ENCODE measurements around the gene KIAA0232.

- TF ChIP-seq CTCF (IDR thresholded peaks at IDR 0.05; ENCODE audit: insufficient read depth, low read length, poor library complexity, severe bottlenecking) (no peak), EZH2phosphoT487 (conservative IDR thresholded peaks at IDR 0.05; ENCODE audit: low read length) (no peak)
Measured at GRCh38 chr4:6907658-6908191, 125.2 kb downstream of the KIAA0232 start.

Data from SU-DHL-6 (cell line).